H7 (cell line): ENCODE measurements around the gene FOXO3. TPM values are rescaled to one million over a fixed set of nuclear protein-coding genes. Genes with fewer than 3 reads are reported as not detected.

Experiments
- DNase-seq: peaks from one replicate; pipeline ENCODE4 v3.0.0; 2012
- H3K27me3 ChIP-seq: 2 replicates; pipeline ENCODE4 v1.6.0; 2011; ENCODE audit warnings: mild to moderate bottlenecking, low read length; ENCODE audit not compliant: control insufficient read depth, insufficient read depth
- H3K36me3 ChIP-seq: replicated peaks from 2 replicates; pipeline ENCODE4 v1.5.1; 2011; ENCODE audit warnings: low read length; ENCODE audit not compliant: control insufficient read depth, insufficient read depth
- H3K4me3 ChIP-seq: 2 replicates; pipeline ENCODE4 v1.5.1; 2011; ENCODE audit warnings: low read depth, mild to moderate bottlenecking, control low read depth, low read length, moderate library complexity; ENCODE audit not compliant: insufficient read depth
- total RNA-seq: library from RNA; depleted of rRNA; stranded (reverse); fragments of >200 nt; shearing (Covaris generic); gene quantifications from 2 replicates; pipeline ENCODE4 v1.2.3, GENCODE V29; 2014

The FOXO3 gene
- total RNA-seq, 1 experiment from 2014 or later = 10.9 TPM

- H3K27me3 ChIP-seq = no peaks in the 10 kb centered on the region
- no peaks in the 10 kb centered on the region for H3K36me3 ChIP-seq
- no peak overlapping the region for H3K4me3 ChIP-seq
- DNase-seq = no peak
These were observed 74.9 kb downstream of the FOXO3 start for GRCh38 chr6:108635505-108636226.

DNA sequence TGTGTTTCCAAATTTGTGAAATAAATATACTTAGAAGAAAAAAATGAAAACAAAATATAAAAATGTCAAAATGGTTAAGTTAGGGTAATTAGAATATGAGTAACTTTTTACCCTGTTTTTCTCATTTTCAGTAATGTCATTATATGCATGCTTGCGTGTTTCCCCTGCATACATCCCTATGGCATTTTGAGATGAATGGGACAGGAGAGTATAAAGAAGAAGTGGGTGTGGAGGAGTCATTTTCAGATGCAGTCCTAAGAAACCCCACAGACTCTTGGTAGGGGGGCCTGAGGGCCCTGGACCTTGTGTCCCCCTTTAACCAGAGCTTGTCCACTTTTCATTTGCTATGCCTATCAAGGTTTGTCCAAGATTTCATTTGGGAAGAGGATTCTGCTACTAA lies 77.2 kb downstream of the FOXO3 start:
- Histone ChIP-seq H3K4me3 (no peak overlapping the region), H3K27me3 (no peaks in the 10 kb centered on the region), H3K36me3 (no peaks in the 10 kb centered on the region)
- DNase-seq = no peak

DNA sequence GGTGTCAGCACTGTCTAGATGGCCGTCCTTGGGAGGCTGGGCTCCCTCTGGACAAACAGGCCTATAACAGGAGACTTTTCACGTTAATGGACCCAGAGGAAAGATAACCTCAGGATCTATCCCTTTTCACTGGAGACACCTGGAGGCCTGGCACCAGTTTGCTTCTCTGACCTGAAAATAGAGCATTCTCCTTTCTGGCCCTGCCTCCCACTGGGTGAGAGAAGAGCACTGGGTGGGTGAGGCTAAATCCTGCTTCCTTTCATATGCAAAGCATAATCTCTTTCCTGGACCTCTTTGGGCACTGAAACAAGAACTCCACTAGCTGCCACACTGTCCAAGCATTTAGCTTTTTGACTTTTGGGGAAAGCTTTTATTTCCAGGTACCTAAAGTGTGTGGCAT lies 78.3 kb downstream of the FOXO3 start:
- H3K4me3 ChIP-seq = no peak overlapping the region
- no peaks in the 10 kb centered on the region for H3K27me3 ChIP-seq
- no peaks in the 10 kb centered on the region for H3K36me3 ChIP-seq
- DNase-seq = no peak

DNA sequence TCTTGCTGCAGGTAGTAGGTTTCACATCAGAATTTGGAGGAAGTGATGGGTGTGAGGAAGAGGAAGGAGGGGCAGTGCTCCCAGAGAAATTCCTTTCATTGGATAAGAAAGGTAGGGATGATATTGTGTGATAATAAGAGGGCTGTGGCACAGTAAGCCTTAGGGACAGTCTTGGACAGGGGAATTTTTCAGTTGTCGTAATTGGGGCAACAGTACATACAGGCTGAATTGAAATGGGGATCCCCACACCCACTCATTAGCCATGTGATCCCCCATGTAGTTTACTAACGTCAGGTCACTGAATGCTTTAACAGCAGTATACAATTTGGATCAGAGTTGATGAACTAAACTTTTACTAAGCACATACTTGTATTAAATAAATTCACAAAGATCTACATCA lies 79.4 kb downstream of the FOXO3 start:
- no peak for DNase-seq
- Histone ChIP-seq H3K4me3 (no peak overlapping the region), H3K27me3 (no peaks in the 10 kb centered on the region), H3K36me3 (no peaks in the 10 kb centered on the region)

GRCh38 chr6:108643184-108643583 lies 82.5 kb downstream of the FOXO3 start:
- DNase-seq = no peak
- H3K36me3 ChIP-seq = no peaks in the 10 kb centered on the region
- no peaks in the 10 kb centered on the region for H3K27me3 ChIP-seq
- no peak overlapping the region for H3K4me3 ChIP-seq

GRCh38 chr6:108644252-108644651 lies 83.5 kb downstream of the FOXO3 start:
- Histone ChIP-seq H3K27me3 (no peaks in the 10 kb centered on the region), H3K4me3 (no peak overlapping the region), H3K36me3 (no peaks in the 10 kb centered on the region)
- DNase-seq = no peak

DNA sequence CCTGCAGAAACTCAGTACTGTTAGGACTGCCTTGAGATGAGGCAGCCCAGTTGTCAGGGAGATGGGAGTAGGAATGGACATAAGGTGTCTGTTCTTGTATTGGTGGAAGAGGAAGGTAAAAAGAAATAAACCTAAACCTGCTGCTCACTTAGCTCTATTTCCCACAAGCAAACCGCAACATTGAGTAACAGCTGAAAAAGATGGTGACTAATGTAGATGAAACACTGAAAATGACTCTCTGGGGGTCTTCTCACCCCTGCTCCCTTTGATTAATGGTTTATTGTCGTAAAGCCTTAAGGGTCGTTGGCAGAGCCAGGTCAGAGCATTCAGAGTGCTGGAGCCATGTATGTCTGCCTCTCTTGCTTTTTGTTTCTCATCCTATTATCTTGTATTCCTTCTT lies 87.5 kb downstream of the FOXO3 start:
- no peak overlapping the region for H3K4me3 ChIP-seq
- no peaks in the 10 kb centered on the region for H3K36me3 ChIP-seq
- H3K27me3 ChIP-seq = no peaks in the 10 kb centered on the region
- no peak for DNase-seq

DNA sequence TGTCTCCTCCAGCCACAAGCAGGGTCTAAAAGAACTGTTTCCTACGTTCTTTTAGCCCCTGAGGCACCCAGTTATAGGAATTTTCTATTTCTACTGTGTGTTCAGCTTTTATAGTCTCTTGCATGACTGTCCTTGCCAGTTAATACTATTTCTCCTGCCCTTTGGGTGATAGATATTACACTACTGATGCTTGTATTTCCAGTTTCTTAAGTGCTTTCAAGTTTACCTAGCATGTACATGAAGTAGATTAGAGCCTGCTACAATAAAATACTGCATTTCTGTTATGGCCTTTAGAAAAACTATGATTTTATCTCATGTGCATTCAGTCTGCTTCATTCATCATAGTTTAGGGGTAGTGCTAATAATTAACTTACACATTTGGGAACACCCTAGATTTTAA lies 89.6 kb downstream of the FOXO3 start:
- DNase-seq = no peak
- Histone ChIP-seq H3K27me3 (no peaks in the 10 kb centered on the region), H3K36me3 (no peaks in the 10 kb centered on the region), H3K4me3 (no peak overlapping the region)

GRCh38 chr6:108650781-108651180 lies 90.1 kb downstream of the FOXO3 start:
- no peaks in the 10 kb centered on the region for H3K27me3 ChIP-seq
- DNase-seq = no peak
- H3K4me3 ChIP-seq = no peak overlapping the region
- no peaks in the 10 kb centered on the region for H3K36me3 ChIP-seq

GRCh38 chr6:108651340-108652227 lies 90.9 kb downstream of the FOXO3 start:
- no peak for DNase-seq
- Histone ChIP-seq H3K36me3 (no peaks in the 10 kb centered on the region), H3K27me3 (no peaks in the 10 kb centered on the region), H3K4me3 (no peak overlapping the region)

DNA sequence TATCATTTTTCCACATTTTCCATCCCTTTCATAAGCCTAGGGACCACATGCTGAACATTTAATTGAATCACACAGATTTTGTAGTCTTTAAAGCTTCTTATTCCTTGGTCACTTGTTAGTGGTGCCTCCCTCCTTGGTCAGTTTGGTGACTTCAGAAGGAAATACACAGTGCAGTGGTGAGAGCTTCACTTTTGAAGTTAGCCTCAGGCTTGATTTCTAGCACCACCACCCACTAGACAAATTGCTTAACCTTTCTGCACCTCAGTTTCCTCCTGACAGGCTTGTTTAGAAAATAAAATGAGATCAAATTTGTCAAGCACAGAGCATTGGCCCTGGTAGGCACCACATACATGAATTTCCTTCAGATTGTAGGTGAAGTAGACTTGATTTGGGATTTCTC lies 91.7 kb downstream of the FOXO3 start:
- DNase-seq = no peak
- Histone ChIP-seq H3K36me3 (no peaks in the 10 kb centered on the region), H3K4me3 (no peak overlapping the region), H3K27me3 (no peaks in the 10 kb centered on the region)

DNA sequence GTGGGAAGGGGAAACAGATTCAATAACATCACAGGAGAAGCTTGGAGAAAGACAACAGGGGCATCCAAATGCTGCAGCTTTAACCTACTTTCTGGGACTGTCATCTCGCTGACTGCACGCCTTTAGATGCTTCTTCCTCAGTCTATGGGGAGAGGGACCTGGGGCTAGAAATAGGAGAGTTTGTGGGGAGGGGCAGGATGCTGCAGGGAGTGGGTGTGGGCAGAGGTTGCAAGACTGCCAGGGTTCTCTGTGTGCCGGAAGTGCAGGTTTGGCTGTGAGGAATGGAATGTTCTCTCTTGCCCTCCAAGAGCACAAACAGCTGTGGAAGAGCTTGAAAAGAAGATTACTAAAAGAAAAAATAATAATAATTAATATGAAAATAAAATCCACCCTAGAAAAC lies 93.2 kb downstream of the FOXO3 start:
- Histone ChIP-seq H3K27me3 (no peaks in the 10 kb centered on the region), H3K4me3 (no peak overlapping the region)
- DNase-seq = no peak

DNA sequence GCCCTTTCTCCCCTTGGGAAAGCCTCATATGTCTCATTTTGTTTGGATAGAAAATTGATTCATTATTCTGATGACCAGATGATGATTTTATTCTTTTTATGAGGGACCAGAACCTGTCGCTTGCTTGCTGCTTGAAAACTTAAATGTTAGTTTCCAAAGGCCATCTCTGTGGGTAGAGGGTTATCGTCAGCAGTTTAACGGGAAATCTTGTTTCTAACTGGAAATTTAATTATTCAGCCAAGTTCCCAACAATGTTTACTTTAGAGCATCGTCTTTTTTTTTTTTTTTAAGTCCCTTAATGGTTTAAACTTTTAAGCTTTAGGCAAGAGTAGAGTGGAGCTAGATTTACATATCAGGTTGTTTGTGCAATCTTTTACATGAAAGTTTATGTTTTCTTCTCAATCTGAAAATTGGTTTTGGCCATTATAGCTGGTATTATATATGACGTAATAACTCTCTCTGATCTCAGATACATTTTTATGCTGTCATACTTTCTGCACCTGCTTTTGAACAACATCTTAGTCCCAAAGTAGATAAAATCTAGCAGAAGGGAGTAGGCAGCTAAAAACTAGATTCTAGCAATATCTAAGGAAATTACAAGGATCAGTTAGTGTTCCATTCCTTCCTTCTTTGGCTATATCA lies 93.9 kb downstream of the FOXO3 start:
- no peaks in the 10 kb centered on the region for H3K36me3 ChIP-seq
- no peaks in the 10 kb centered on the region for H3K27me3 ChIP-seq
- no peak overlapping the region for H3K4me3 ChIP-seq
- DNase-seq = no peak

More for the DNA sequence above, 93.2 kb downstream of the FOXO3 start:
- no peaks in the 10 kb centered on the region for H3K36me3 ChIP-seq

GRCh38 chr6:108655806-108656651 lies 95.3 kb downstream of the FOXO3 start:
- no peak overlapping the region for H3K4me3 ChIP-seq
- no peaks in the 10 kb centered on the region for H3K27me3 ChIP-seq
- no peak for DNase-seq
- H3K36me3 ChIP-seq = no peaks in the 10 kb centered on the region
